Placental pericyte (primary cell): ENCODE measurements around the gene MMAA. TPM values are rescaled to one million over a fixed set of nuclear protein-coding genes. Genes with fewer than 3 reads are reported as not detected.

Source experiments
- total RNA-seq: library from RNA; depleted of rRNA; stranded (reverse); fragments of >200 nt; gene quantifications from 2 replicates; pipeline ENCODE4 v1.2.3, GENCODE V29; 2012

The MMAA gene
- 2.8 and 4.3 TPM in 2 replicates for total RNA-seq

DNA sequence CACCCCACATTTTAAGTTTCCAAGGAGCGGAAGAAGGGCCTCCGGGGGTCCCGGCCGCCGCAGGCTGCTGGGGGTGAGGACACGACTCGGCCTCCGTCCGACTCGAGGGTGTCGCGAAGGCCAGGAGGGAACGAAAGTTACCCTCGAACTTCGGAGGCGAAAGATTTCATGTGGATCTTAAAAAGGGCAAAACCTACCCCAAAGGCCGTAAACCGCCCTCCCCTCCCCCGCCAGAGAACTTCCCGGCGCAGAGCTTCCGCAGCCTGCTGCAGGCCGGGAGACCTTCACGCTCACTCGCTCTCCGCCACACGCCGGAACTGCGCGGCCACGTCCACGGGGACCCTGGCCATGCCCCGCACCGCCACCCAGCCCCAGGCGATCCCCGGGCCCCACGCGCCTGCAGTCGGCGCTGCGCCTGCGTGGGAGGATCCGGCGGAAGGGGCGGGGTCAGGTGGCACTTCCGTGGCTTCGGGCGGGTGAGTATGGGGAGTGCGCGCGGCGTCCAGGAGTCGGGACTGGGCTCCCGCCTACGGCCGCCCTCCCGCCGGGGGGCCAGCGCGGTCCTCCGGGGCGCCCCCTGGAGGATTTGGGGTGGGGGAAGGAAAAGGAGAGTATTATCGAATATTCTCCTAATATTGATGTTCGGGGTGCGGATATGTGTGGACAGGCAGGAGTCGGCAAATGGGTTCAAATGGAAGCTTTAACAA, at the start of gene MMAA:
MMAA (plus strand) TSS at position 454 of the 707 bp plus-strand sequence. CDS start 19,755 bp downstream, outside the sequence.

GRCh38 chr4:145679991-145680455, 60.8 kb downstream of the MMAA start, which contains the start of gene C4orf51:
TSS of gene C4orf51 (plus strand) at chr4:145680146. CDS start at chr4:145680204, 58 bp downstream.

Other genes starting within 250 kb of the MMAA start
- gene SMAD1, start 137.5 kb upstream of the MMAA start, total RNA-seq, result 34.6 and 50.4 TPM in 2 replicates
- gene C4orf51, start 60.8 kb downstream of the MMAA start, total RNA-seq, result not detected in 2 replicates